Activated CD4-positive, alpha-beta T cell treated with anti-CD3 and anti-CD28 coated beads, Interleukin-2, amount 50 U/mL, for 48 hours (primary cell): ENCODE data around the gene RAX2.
"Not testable (repeated sequence)": the region's sequence is repeated elsewhere in the genome, so short reads cannot be mapped to it uniquely, and the experiment has no call there.

ENCODE experiments used
- DNase-seq, 2 experiments: peaks; one replicate each; pipeline ENCODE4 v3.0.0-alpha.2; 2020

Gene RAX2

DNA sequence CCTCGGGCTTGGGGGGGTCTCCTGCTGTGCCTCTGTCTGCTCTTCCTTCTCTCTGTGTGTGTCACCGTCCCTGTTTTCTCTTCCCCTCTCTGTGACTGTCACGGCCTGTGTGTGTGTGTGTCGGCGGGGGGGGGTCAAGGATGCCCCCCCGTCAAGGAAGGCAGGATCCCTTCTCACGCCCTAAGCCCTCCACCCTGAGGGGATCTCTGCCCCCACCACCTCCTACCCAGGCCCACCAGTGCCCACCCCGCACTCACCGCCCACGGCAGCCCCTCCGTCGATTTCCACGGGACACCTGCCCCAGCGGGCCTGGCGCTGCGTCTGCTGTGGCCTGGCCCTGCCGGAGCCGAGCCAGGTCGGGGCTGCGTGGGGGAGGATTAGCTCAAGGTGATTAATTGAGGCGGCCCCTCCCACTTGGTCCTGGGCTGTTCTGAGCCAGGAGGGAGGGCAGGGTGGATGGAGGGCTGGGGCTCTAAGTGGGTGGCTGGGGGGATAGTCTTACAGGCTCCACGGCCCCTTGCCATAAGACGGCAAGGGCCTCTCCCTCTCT lies at the start of gene RAX2:
TSS of gene RAX2 (minus strand) at position 323 of the 550 bp plus-strand sequence. CDS start 486 bp downstream, outside the sequence.
- no peak for DNase-seq

GRCh38 chr19:3821156-3821555 lies 49.1 kb upstream of the RAX2 start:
- no peak for DNase-seq

DNA sequence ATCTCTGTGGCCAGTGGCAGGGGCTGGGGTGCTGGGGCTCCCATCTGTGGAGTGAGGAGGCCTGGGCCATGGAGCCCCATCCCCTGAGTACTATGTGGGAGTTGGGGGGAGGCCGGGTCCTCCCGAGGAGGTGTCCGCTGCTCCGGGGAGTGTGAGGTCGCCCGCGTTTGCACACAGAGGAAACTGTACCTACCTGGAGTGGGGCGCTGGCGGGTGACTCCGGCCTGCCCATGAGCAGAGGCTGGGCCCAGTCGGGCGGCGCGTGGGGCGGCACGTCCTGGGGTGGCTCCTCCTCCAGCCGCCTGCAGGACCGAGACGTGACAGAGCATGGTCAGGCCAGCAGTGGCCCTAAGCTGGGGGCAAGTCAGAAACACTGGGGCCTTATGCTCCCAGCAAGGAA lies 48.0 kb upstream of the RAX2 start:
- no peak for DNase-seq

DNA sequence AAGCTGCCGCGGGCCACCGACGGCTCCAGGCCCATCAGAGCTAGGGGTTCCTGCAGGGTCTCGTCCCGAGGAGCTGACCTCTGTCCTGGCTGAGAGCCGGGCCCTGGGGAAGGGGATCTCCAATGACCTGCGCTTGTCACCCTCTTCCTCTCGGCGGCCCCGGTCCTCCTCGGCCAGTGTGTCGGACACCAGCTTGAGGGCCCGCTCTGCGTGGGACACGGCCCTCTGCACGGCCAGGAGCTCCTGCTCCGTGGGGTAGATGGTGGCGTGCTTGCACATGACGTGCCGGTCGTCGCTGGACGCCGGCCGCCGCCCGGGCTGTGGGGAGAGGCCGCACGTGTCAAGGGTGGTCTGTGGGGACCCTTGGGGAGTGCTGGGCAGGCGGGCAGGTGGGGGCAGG lies 46.9 kb upstream of the RAX2 start:
- DNase-seq = no peak

DNA sequence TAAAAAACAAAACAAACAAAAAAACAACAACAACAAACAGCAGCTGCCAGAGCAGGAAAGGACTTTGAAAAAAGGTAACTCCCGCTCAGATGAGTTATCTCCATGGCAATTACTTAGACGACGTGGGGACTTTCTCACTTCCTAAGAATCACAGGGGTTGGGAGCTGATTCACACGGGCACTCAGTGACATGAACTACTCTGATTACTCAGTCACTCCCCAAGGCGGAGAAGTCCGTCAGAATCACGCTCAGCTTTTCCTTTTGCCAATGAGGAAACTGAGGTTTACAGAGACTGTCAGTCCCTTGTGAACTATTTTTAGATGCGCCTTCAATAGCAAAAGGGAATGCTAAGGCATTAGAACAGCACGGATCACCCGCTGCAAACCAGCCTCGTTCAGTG lies 46.4 kb upstream of the RAX2 start:
- DNase-seq = peak; percentile 57 to 66

DNA sequence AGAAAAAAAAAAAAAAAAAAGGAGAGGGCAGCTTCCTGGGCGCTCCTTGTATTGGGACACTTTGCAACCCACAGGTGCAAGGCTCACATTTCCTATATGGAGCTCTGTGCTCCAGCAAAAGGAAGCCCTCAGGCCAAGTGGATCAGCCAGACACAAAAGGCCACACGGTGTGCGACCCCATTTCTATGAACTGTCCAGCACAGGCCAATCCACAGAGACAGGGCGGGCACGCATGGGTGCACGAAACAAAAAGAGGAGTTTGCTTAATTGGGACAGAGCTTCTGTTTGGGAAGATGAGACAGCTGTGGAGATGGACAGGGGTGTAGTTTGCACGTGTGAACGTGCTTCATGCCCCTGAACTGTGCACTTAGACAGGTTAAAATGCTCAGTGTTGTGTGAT lies 45.7 kb upstream of the RAX2 start:
- no peak for DNase-seq

DNA sequence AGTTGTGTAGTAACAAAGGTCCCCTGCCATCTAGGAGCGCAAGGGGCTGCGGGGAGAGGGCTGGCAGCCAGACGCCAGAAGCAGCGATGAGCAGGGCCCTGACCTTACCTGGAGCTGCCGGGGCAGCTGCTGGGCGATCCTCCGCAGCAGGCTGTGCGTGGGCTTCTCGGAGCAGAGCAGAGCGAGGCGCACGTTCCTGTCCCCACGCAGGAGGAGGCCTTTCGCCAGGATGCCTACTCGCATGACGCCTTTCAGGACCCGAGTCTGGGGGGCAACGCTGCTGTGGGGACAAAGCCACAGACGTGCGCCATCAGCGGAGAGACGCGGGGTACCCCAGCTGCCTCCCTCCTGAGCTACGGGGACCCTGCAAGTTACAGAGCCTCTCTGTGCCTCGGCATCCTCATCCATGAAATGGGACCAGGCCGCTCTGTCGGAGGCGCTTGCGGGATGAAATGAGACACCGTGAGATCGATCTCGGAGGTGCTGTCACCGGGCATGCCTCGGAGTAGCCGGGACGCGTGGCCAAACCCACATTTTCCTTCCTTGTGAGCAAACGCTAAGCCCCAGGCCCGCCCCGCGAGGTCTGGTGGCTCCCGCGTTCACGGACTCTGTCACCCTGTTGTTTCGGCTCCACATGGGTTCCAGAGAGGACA lies 44.7 kb upstream of the RAX2 start:
- DNase-seq = no peak

DNA sequence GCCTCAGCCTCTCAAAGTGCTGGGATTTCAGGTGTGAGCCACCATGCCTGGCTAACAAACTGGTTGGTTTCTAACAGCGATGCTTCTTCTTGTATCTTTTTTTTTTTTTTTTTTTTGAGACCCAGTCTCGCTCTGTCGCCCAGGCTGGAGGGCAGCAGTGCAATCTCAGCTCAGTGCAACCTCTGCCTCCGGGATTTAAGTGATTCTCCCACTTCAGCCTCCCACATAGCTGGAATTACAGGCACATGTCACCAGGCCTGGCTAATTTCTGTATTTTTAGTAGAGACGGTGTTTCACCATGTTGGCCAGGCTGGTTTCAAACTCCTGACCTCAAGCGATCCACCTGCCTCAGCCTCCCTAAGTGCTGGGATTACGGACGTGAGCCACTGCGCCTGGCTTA lies 44.1 kb upstream of the RAX2 start:
- DNase-seq = not testable (repeated sequence)

DNA sequence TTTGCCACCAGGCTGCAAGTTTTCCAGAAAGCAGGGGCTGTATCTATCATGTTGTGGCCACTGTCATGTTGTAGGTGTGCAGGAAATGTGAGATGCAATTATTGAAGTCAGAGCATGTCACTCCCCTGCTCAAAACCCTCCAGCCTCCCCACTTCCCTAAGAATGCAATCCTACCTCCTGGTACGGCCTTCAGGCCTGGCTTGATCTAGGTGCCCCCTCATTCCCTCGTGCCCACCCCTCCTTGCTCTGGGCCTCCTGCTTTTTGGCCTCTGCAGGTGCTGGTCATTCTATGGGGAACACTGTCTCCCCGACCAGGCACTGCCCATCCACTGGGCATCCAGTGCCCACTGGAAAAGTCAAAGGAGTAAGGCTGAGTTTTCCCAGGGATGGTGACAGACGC lies 42.6 kb upstream of the RAX2 start:
- no peak for DNase-seq

GRCh38 chr19:3813473-3814392 lies 41.7 kb upstream of the RAX2 start:
- no peak for DNase-seq

GRCh38 chr19:3810708-3811355 lies 38.8 kb upstream of the RAX2 start:
- no peak for DNase-seq

DNA sequence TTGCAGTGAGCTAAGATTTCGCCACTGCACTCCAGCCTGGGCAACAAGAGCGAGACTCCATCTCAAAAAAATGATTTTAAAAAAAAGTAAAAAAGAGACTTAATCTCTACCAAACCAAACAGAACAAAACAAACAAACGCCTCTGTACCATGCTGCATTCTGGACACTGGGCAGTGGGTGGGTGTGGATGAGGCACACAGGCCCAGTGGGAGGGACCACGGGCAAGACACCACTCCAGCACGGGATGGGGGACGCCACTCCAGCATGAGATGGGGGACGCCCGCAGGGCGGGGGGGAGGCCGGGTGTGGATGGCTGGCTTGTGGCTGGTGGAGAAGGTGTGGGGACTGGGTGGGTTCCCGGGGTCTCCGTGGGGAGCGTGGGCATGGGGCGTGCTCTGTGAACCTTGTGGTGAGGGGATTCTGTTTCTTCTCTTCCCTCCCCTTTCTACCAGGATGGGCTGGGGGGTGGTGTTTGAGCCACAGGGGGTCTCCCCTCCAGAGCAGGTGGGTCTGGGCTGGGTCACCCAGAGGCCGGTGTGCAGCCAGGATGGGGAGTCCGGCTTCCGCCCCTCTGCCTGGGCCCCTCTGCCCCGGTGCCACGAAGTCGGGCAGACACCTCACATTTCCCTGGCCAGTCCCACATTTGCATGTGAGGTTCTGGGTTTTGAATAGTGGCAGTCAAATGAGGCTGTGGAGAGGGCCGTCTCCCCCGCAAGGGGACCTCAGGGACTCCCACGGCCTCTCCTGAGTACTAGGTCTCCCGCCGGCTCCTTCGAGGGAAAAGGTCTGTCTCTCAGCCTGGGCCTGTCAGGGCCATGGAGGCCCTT lies 38.1 kb upstream of the RAX2 start:
- DNase-seq = peak in 1 of 2 experiments; percentile 35

GRCh38 chr19:3808420-3809143 lies 36.6 kb upstream of the RAX2 start:
- DNase-seq = no peak

DNA sequence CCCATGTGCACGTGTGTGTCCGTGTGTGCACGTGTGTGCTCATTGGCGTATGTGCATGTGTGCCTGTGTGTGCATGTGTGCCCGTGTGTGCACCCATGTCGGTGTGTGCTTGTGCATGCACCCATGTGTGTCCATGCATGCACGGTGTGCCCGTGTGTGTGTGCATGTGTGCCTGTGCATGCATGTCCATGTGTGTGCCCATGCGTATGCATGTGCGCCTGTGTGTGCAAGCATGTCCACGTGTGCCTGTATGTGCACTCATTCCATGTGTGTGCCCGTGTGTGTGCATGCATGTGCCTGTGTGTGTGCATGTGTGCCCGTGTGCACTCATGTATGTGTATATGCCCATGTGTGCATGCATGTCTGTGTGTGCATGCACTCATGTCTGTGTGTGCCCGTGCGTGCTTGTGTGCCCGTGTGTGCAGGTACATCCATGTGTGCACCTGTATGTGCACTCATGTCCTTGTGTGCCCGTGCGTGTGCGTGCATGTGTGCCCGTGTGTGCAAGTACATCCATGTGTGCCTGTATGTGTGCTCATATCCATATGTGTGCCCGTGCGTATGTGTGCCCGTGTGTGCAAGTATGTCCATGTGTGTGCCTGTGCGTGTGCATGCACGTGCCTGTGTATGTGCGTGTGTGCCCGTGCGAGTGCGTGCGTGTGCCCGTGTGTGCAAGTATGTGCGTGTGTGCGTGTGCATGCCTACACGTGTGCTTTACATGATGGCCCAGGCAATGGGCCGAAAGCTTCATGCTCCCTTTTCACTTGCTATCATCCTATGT lies 35.7 kb upstream of the RAX2 start:
- DNase-seq = no peak

GRCh38 chr19:3807131-3807480 lies 35.1 kb upstream of the RAX2 start:
- DNase-seq = no peak

DNA sequence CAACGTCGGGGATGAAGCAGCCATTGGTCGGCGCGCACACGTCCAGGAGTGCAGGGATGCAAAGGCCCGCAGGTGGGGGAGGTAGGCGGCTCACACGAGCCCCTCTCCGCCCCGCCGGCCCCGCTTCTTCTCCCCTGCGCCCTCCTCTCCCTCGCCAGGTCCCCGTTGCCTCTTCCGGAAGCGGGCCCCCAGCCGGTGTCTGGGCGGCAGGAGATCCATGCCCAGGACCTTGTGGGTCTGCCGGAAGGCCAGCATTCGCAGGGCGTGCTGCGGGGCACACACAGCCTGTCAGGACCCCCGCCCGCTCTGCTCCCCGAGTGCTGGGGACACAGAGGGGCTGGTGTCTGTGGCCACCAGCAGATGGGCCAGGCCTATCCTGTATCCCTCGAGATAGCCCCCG lies 33.8 kb upstream of the RAX2 start:
- no peak for DNase-seq

DNA sequence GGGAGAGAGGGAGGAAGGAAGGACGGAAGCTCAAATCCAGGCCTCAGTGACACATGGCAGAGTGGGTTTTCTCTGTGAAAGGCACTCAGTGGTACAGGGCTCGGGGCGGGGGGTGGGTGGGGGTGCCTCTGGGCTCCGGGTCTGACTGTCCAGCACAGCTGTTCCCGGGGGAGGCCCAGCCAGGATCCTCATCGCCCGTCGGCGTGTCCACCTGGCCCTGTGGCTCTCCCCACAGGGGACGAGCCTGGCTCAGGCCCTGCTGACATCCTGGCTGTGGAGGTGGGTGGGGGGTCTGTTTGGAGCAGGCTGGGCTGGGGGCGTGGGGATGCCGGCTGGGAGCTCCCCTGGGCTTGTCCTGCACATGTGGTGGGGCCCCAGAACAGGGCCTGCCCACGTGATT lies 32.4 kb upstream of the RAX2 start:
- DNase-seq = no peak

DNA sequence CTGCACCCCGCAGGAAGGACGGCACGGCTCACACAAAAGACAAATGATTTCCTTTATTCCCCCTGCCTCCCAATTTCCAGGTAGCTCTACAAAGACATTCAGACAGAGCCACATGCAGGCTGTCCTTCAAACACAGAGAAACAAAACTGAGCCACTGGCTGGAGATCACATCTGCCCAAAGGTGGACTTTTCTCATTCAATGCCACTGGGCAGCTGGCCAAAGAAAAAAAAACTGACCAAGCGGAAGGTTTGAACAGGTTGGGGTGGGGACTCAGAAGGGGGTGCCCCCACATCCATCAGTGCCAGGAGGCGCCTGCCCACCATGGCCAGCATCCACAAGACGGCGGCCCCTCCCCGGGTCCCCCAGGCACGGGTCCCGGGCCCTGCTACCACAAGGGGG lies 32.0 kb upstream of the RAX2 start:
- no peak for DNase-seq

DNA sequence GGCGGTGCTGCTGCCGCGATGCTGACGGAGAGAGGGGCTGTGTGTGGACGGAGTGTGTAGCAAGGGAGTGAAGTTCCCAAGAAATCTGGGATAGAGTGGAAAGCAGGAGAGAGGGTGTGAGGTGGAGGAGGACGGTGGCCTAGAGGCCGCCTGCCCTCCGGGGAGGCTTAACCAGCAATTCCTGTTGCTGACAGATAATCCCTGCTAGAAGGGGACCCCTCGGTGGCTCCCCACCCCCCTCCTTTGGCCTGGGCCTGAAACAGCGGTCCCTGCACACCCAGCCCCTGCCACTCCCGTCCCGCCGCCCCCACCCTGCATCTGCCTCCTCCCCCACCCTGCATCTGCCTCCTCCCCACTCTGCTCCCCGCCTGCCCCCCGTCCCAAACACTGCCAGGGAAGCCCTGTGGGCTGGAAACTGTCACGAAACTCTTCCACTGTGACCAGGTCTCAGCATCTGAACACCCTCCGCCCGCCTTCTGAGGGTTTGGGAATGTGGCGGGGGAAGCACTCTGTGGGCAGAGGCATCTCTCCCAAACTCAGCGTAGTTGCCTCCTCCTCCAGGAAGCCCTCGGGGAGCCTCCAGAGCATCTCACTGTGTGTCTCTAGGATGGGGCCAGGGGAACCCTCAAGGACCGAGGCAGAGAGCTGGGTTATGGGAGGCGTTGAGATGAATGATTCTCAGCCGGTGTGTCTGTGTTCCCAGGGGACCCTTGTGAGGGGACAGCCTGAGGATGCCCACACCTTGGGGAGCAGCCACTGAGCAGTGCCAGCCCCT lies 31.3 kb upstream of the RAX2 start:
- no peak for DNase-seq

- peak; percentile 63 to 73 for DNase-seq
Measured at GRCh38 chr19:3801412-3802096, 29.5 kb upstream of the RAX2 start.
